B cell (primary cell): ENCODE results near the gene SHROOM2.

Source experiments
- EZH2 ChIP-seq: IDR thresholded peaks from 2 replicates; pipeline ENCODE4 v1.6.1; 2012; ENCODE audit warnings: borderline replicate concordance, low read depth, mild to moderate bottlenecking, moderate library complexity, low read length; ENCODE audit not compliant: insufficient read depth, poor library complexity, severe bottlenecking
- TF ChIP-seq, protein P1 (sequence below): fragments of 200-600 bp; IDR thresholded peaks from one replicate; pipeline ENCODE4 v1.8.0; 2022; ENCODE audit warnings: antibody characterized with exemption, mild to moderate bottlenecking

DNA sequence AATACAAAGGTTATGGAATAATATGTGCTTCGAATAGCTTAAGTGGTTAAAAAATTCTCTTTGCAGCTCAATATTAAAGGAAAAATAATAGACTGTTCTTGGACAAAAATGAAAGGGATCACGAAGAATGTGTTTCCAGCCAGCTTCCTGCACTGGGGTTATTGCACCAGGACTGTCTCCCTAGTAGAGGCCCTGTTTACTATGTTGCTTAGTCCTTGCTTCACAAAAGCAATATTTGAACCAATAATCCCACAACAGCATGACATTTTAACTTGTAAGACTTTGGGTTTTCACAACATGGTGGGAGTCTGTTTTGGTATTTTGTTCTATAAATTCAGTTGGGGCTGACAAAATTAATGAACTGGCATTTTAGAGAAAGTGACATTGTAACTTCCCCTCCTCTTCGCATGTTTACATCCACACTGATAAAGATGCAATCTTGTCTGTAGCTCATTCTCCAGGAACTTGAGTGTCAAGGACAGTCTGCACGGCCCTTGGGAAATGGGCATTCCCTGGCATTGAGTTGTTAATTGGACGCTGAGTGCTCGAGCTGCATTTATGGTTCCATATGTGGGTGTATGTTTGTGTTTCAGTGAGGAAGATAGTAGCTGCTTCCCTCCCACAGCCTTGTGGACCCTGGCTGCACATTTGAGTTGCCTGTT, 39.0 kb downstream of the SHROOM2 start:
- TF ChIP-seq, protein P1, sequence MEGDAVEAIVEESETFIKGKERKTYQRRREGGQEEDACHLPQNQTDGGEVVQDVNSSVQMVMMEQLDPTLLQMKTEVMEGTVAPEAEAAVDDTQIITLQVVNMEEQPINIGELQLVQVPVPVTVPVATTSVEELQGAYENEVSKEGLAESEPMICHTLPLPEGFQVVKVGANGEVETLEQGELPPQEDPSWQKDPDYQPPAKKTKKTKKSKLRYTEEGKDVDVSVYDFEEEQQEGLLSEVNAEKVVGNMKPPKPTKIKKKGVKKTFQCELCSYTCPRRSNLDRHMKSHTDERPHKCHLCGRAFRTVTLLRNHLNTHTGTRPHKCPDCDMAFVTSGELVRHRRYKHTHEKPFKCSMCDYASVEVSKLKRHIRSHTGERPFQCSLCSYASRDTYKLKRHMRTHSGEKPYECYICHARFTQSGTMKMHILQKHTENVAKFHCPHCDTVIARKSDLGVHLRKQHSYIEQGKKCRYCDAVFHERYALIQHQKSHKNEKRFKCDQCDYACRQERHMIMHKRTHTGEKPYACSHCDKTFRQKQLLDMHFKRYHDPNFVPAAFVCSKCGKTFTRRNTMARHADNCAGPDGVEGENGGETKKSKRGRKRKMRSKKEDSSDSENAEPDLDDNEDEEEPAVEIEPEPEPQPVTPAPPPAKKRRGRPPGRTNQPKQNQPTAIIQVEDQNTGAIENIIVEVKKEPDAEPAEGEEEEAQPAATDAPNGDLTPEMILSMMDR = no peak
- no peak for TF ChIP-seq EZH2
